GM18511 (cell line): Measurements from ENCODE around the gene TBX1.

Experiments used
- ATAC-seq: cut with Tn5 transposase; IDR thresholded peaks from one replicate; pipeline ENCODE4 v1.9.1; 2021; ENCODE audit warnings: mild to moderate bottlenecking, moderate library complexity; ENCODE audit not compliant: unreplicated experiment

The TBX1 gene

GRCh38 chr22:19809741-19810140, 49.2 kb downstream of the TBX1 start:
- no peak for ATAC-seq

GRCh38 chr22:19810381-19811201, 50.0 kb downstream of the TBX1 start:
- no peak for ATAC-seq

- no peak for ATAC-seq
These were observed 50.6 kb downstream of the TBX1 start for GRCh38 chr22:19811211-19811621.

GRCh38 chr22:19811811-19812771, 51.5 kb downstream of the TBX1 start:
- no peak for ATAC-seq

- ATAC-seq: no peak
These were observed 52.3 kb downstream of the TBX1 start for GRCh38 chr22:19812910-19813309.

- no peak for ATAC-seq
These were observed 53.9 kb downstream of the TBX1 start for GRCh38 chr22:19814428-19814827.

- no peak for ATAC-seq
These were observed 54.7 kb downstream of the TBX1 start for GRCh38 chr22:19815093-19815822.

GRCh38 chr22:19815823-19816290, 55.3 kb downstream of the TBX1 start:
- no peak for ATAC-seq

- ATAC-seq: no peak
These were observed 56.0 kb downstream of the TBX1 start for GRCh38 chr22:19816372-19817119.
